Medulla oblongata (tissue), 1 donor: ENCODE results near the gene SLC3A2.
"Not testable (repeated sequence)": the region's sequence is repeated elsewhere in the genome, so short reads cannot be mapped to it uniquely, and the experiment has no call there.

Experiments
- DNase-seq: peaks from one replicate; pipeline ENCODE4 v3.0.0-alpha.2; 2015; ENCODE audit errors: extremely low spot score

SLC3A2 gene

GRCh38 chr11:62852523-62853188, 28.0 kb upstream of the SLC3A2 start:
- no peak for DNase-seq

GRCh38 chr11:62853279-62853965, 27.3 kb upstream of the SLC3A2 start:
- no peak for DNase-seq

GRCh38 chr11:62854013-62854824, 26.5 kb upstream of the SLC3A2 start:
- DNase-seq = no peak

GRCh38 chr11:62854825-62855570, 25.7 kb upstream of the SLC3A2 start:
- DNase-seq = no peak

- peak; percentile 97 for DNase-seq
These were observed 24.9 kb upstream of the SLC3A2 start for GRCh38 chr11:62855571-62856332.

GRCh38 chr11:62856333-62856895, 24.3 kb upstream of the SLC3A2 start:
- no peak for DNase-seq

GRCh38 chr11:62857541-62857982, 23.1 kb upstream of the SLC3A2 start:
- no peak for DNase-seq

- no peak for DNase-seq
These were observed 22.5 kb upstream of the SLC3A2 start for GRCh38 chr11:62858201-62858600.

GRCh38 chr11:62859281-62859703, 21.4 kb upstream of the SLC3A2 start:
- DNase-seq = not testable (repeated sequence)

GRCh38 chr11:62860835-62861563, 19.7 kb upstream of the SLC3A2 start:
- no peak for DNase-seq

- not testable (repeated sequence) for DNase-seq
These were observed 19.0 kb upstream of the SLC3A2 start for GRCh38 chr11:62861564-62862192.

GRCh38 chr11:62863687-62864335, 16.9 kb upstream of the SLC3A2 start:
- no peak for DNase-seq

- no peak for DNase-seq
These were observed 15.1 kb upstream of the SLC3A2 start for GRCh38 chr11:62865635-62866034.

GRCh38 chr11:62874851-62875250, 5.8 kb upstream of the SLC3A2 start:
- DNase-seq = no peak

- DNase-seq = no peak
These were observed 4.8 kb upstream of the SLC3A2 start for GRCh38 chr11:62875698-62876478.

GRCh38 chr11:62876712-62877111, 4.0 kb upstream of the SLC3A2 start:
- DNase-seq = no peak

- DNase-seq = peak; percentile 81
These were observed 1.3 kb upstream of the SLC3A2 start for GRCh38 chr11:62879235-62879978.
